Breast epithelium (tissue), 3 donors: Measurements from ENCODE around the gene PEX5L.

Experiments used
- POLR2A ChIP-seq: fragments of 450-650 bp; IDR thresholded peaks from one replicate; pipeline ENCODE4 v1.6.1; 2016; ENCODE audit warnings: antibody characterized with exemption, mild to moderate bottlenecking, moderate library complexity
- TF ChIP-seq, protein P1 (sequence below), 3 donors: fragments of 450-650 bp; IDR thresholded peaks; one replicate each; pipeline ENCODE4 v1.5.1; 2016 to 2017; ENCODE audit warnings: antibody characterized with exemption in 3 of 3, mild to moderate bottlenecking in 3 of 3, moderate library complexity in 3 of 3

DNA sequence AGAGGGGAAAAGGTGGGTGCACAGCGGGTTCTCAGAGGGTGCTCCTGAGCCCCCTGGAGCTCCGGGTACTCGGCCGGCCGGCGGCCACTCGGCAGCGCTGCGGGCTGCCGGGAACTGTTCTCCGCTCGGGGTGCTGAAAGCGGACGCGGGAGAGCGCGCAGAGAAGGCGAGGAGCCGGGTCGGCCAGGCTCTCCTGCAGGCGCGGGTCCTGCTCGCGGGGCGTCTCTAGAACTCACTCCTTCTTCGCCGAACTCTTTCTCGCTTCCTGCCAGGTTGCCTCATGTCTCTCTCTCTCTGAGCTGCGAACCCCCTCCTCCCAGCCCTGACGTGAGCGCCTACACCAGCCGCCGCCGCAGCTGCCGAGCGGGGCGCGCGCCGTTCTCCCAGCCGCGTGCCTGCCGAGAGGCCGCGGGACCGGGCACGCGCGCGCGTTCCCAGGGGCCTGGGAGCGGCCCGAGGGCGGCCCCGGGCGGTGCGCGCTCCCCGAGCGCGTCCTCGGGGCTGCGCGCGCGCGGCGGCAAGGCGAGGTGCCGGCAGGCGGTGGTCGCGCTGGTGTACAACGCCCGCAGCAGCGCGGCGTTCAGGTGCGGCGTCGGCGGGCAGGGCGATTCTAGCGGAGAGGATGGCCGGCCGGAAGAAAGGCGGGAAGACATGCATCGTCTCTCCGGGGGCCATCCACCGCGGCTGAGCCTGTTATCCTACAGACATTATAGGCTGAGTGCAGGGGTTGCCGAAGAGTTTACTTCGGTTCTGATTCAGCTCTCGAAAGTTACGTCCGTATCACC is at the start of gene PEX5L:
- TF ChIP-seq, protein P1, sequence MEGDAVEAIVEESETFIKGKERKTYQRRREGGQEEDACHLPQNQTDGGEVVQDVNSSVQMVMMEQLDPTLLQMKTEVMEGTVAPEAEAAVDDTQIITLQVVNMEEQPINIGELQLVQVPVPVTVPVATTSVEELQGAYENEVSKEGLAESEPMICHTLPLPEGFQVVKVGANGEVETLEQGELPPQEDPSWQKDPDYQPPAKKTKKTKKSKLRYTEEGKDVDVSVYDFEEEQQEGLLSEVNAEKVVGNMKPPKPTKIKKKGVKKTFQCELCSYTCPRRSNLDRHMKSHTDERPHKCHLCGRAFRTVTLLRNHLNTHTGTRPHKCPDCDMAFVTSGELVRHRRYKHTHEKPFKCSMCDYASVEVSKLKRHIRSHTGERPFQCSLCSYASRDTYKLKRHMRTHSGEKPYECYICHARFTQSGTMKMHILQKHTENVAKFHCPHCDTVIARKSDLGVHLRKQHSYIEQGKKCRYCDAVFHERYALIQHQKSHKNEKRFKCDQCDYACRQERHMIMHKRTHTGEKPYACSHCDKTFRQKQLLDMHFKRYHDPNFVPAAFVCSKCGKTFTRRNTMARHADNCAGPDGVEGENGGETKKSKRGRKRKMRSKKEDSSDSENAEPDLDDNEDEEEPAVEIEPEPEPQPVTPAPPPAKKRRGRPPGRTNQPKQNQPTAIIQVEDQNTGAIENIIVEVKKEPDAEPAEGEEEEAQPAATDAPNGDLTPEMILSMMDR (IDR thresholded peaks at IDR 0.05), result no peak
- TF ChIP-seq POLR2A, result no peak
